Measurements from ENCODE around the gene GNAL. TPM values are rescaled to one million over a fixed set of nuclear protein-coding genes. Genes with fewer than 3 reads are reported as not detected.

Gene GNAL
- total RNA-seq, 2 experiments from 2014 or later: 0.04 to 0.27 TPM

- no peak for DNase-seq
- Mint-ChIP-seq H3K4me1 (no peaks in the 10 kb centered on the region), H3K4me3 (no peak overlapping the region), H3K27ac (no peak overlapping the region), H3K36me3 (ENCODE audit: low read depth) (no peaks in the 10 kb centered on the region), H3K27me3 (peaks cover 2% of the 10 kb centered on the region), H3K9me3 (no peaks in the 10 kb centered on the region)
- ChIA-PET CTCF (no interaction called here), POLR2A (no interaction called here)
Observed at GRCh38 chr18:11792632-11793031, 103.6 kb downstream of the GNAL start.

DNA sequence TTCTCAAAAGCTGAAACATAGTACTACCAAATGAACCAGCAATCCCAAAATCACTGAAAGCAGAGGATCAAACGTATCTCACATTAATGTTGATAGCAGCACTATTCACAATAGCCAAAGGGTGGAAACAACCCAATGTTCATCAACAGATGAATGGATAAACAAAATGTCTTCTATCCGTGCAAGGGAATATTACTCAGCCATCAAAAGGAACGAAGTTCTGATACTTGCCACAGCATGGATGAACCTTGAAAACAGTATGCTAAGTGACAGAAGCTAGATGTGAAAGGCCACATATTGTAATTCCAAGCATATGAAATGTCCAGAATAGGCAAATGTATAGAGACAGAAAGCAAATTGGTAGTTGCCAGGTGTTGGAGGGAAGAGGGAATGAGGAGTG lies 105.1 kb downstream of the GNAL start:
- H3K4me1 Mint-ChIP-seq: no peaks in the 10 kb centered on the region
- H3K4me3 Mint-ChIP-seq: no peak overlapping the region
- H3K36me3 Mint-ChIP-seq (ENCODE audit: low read depth): no peaks in the 10 kb centered on the region
- H3K27ac Mint-ChIP-seq: no peak overlapping the region
- CTCF ChIA-PET: no interaction called here
- no peaks in the 10 kb centered on the region for H3K9me3 Mint-ChIP-seq
- H3K27me3 Mint-ChIP-seq: peaks cover 2% of the 10 kb centered on the region
- DNase-seq: no peak
- POLR2A ChIA-PET: no interaction called here

GRCh38 chr18:11795916-11796315 lies 106.9 kb downstream of the GNAL start:
- Mint-ChIP-seq H3K27me3 (no peaks in the 10 kb centered on the region), H3K27ac (no peak overlapping the region), H3K4me3 (no peak overlapping the region), H3K36me3 (ENCODE audit: low read depth) (no peaks in the 10 kb centered on the region), H3K9me3 (no peaks in the 10 kb centered on the region), H3K4me1 (no peaks in the 10 kb centered on the region)
- no peak for DNase-seq
- CTCF ChIA-PET: interaction anchor here (1.1 kb wide), 1 partner anchor 16 kb away, joined by 8 read pairs; no protein-coding TSS in a partner anchor
- POLR2A ChIA-PET: no interaction called here

- DNase-seq: no peak
- no peak overlapping the region for H3K27ac Mint-ChIP-seq
- H3K9me3 Mint-ChIP-seq: no peaks in the 10 kb centered on the region
- POLR2A ChIA-PET: no interaction called here
- H3K4me1 Mint-ChIP-seq: no peaks in the 10 kb centered on the region
- H3K4me3 Mint-ChIP-seq: no peak overlapping the region
- H3K36me3 Mint-ChIP-seq (ENCODE audit: low read depth): no peaks in the 10 kb centered on the region
- CTCF ChIA-PET: interaction anchor here (0.7 kb wide), 1 partner anchor 37 kb away, joined by 4 read pairs; no protein-coding TSS in a partner anchor
- H3K27me3 Mint-ChIP-seq: no peaks in the 10 kb centered on the region
Observed at GRCh38 chr18:11798271-11798670, 109.2 kb downstream of the GNAL start.

GRCh38 chr18:11799066-11799465 lies 110.0 kb downstream of the GNAL start:
- Mint-ChIP-seq H3K27ac (no peak overlapping the region), H3K4me1 (no peaks in the 10 kb centered on the region), H3K9me3 (no peaks in the 10 kb centered on the region), H3K4me3 (no peak overlapping the region), H3K36me3 (ENCODE audit: low read depth) (no peaks in the 10 kb centered on the region), H3K27me3 (no peaks in the 10 kb centered on the region)
- ChIA-PET POLR2A (no interaction called here), CTCF (no interaction called here)
- no peak for DNase-seq

DNA sequence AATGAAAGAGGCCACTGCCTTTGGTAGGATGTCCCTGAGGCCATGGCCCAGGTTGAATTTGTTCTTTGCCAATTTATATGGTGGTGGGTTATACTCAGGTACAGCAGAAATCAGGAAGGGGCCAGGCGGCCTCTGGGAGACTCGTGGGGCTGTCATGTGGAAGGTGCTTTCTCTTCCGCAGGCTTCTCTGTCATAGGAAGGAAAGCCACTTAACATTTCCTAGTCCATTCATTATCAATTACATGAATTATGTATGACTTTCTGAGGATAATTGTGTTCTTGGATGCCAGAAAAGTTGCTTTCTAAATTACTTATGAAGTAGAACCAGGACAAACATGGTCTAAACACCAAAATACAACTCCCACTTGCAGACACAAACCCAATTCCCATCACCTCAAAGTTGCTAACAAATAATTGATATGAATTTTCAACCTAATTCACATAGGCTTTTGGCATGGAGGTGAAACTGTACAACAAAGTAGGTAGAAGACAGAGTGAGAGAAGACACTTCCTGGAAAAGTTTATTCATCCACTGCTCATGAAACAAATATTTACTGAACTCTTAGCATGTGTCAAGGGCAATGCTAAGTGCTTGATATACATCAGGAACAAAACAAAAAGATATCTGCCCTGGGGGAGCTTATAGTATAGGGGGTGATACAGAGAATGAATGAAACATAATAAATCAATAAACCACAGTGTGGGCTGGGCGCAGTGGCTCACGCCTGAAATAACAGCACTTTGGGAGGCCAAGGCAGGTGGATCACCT lies 111.7 kb downstream of the GNAL start:
- no peaks in the 10 kb centered on the region for H3K4me1 Mint-ChIP-seq

DNA sequence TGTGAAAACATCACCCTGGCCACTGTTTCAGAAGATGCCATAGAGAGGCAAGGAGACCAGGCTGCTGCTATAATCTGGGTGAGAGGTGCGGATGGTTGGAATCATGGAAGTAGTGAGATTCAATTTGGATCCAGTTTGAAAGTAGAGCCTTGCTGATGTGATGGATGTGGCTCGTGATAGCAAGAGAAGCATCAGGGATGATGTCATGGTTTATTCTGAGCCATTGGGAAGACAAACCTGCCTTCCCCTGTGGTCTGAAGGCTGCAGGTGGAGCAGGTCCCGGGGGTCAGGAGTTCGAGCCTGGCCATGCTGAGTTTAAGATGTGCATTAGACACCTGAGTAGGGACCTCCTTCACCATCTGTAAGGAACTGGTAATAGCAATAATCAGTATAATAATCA lies 112.5 kb downstream of the GNAL start:
- Mint-ChIP-seq H3K9me3 (no peaks in the 10 kb centered on the region), H3K4me1 (no peaks in the 10 kb centered on the region), H3K36me3 (ENCODE audit: low read depth) (no peaks in the 10 kb centered on the region), H3K4me3 (no peak overlapping the region), H3K27ac (no peak overlapping the region), H3K27me3 (peaks cover 1% of the 10 kb centered on the region)
- DNase-seq: no peak
- POLR2A ChIA-PET: no interaction called here
- CTCF ChIA-PET: no interaction called here

More for the DNA sequence above, 111.7 kb downstream of the GNAL start:
- no peak overlapping the region for H3K4me3 Mint-ChIP-seq
- H3K36me3 Mint-ChIP-seq (ENCODE audit: low read depth): no peaks in the 10 kb centered on the region
- no peak for DNase-seq
- peaks cover 1% of the 10 kb centered on the region for H3K27me3 Mint-ChIP-seq
- POLR2A ChIA-PET: no interaction called here
- no peak overlapping the region for H3K27ac Mint-ChIP-seq
- H3K9me3 Mint-ChIP-seq: no peaks in the 10 kb centered on the region
- CTCF ChIA-PET: no interaction called here

DNA sequence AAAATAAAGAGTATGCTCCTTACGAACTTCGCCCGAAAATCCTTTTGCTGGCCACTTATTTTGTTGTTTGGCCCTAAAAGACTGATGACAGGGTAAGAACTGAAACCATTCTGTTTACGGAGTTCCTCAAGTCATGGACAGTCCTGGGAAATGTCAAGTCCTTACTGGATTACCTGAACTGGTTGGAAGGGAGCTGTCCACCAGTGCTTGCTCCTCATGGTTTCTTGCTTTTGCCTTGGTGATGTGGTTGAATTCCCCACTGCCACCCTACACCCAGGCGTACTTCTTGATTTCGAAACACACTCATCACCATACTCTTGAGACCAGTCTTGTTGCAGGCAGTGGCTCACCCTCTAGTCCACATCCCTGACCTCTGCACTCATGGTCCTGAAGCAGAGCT lies 113.1 kb downstream of the GNAL start:
- H3K36me3 Mint-ChIP-seq (ENCODE audit: low read depth): no peaks in the 10 kb centered on the region
- H3K27me3 Mint-ChIP-seq: peaks cover 3% of the 10 kb centered on the region
- no peak overlapping the region for H3K4me3 Mint-ChIP-seq
- H3K9me3 Mint-ChIP-seq: no peaks in the 10 kb centered on the region
- CTCF ChIA-PET: no interaction called here
- no peak overlapping the region for H3K27ac Mint-ChIP-seq
- H3K4me1 Mint-ChIP-seq: no peaks in the 10 kb centered on the region
- POLR2A ChIA-PET: no interaction called here
- no peak for DNase-seq

GRCh38 chr18:11802586-11802985 lies 113.5 kb downstream of the GNAL start:
- no peaks in the 10 kb centered on the region for H3K9me3 Mint-ChIP-seq
- no peak overlapping the region for H3K4me3 Mint-ChIP-seq
- ChIA-PET CTCF (no interaction called here), POLR2A (no interaction called here)
- no peak for DNase-seq
- no peaks in the 10 kb centered on the region for H3K4me1 Mint-ChIP-seq
- H3K36me3 Mint-ChIP-seq (ENCODE audit: low read depth): no peaks in the 10 kb centered on the region
- H3K27me3 Mint-ChIP-seq: peaks cover 4% of the 10 kb centered on the region
- H3K27ac Mint-ChIP-seq: no peak overlapping the region

GRCh38 chr18:11807233-11807632 lies 118.2 kb downstream of the GNAL start:
- POLR2A ChIA-PET: no interaction called here
- no peak for DNase-seq
- Mint-ChIP-seq H3K27ac (no peak overlapping the region), H3K4me1 (no peaks in the 10 kb centered on the region), H3K36me3 (ENCODE audit: low read depth) (no peaks in the 10 kb centered on the region), H3K4me3 (no peak overlapping the region), H3K27me3 (peaks cover 4% of the 10 kb centered on the region), H3K9me3 (no peaks in the 10 kb centered on the region)
- CTCF ChIA-PET: interaction anchor here (0.5 kb wide), 1 partner anchor 103 kb away, joined by 3 read pairs; no protein-coding TSS in a partner anchor

DNA sequence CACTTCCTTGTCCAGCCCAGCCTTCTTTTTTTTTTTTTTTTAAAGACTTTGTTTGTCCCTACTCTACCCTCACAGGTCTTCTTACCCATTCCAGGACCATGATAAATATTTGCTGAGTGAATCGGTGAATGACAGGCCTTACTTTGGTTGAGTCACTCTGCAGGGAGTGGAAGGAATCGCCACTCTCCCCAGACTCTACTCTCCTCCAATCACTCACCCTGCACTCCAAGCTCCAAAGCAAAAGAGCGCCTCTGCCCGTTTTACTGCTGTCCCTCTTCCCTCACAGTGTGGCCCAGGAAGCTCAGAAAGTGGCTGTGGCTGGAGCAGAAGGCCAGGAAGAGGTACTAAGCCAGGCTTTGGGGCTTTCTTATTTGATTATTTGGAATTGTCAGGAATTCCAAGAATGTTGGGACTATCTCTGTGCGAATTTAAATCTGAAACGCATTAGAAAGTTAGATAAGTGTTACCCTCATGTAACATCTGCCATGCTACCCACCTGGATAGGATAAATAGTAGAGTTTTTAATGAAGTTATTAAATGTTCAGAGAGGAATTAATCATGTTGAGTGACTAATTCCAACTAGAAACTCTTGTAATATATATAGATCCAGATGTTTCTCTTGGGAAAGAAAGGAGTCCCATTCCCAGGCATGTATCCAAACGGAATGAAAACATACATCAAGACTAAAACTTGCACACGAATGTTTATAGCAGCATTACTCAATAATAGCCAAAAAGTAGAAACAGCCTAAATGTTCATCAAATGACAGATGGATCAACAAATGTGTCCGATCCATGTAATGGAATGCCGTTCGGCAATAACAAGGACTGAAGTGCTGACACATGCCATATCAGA lies 119.2 kb downstream of the GNAL start:
- DNase-seq: no peak
- ChIA-PET CTCF (no interaction called here), POLR2A (no interaction called here)
- Mint-ChIP-seq H3K36me3 (ENCODE audit: low read depth) (no peaks in the 10 kb centered on the region), H3K27ac (no peak overlapping the region), H3K27me3 (peaks cover 4% of the 10 kb centered on the region), H3K4me3 (no peak overlapping the region), H3K9me3 (no peaks in the 10 kb centered on the region), H3K4me1 (no peaks in the 10 kb centered on the region)

DNA sequence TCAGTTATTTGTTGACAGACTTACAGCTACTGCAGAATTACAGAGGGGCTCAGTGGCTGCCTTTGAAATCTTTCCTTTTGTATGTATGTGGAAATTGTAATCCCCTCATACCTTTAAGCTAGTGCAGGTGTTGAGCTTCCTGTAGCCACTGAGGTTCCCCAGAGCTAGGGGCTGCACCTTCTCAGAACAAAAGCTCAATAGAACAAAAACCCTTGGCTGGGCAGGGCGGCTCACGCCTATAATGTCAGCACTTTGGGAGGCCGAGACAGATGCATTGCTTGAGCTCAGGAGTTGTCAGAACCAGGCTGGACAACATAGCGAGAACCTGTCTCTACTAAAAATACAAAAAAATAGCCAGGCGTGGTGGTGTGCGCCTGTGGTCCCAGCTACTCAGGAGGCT lies 120.8 kb downstream of the GNAL start:
- no peak overlapping the region for H3K27ac Mint-ChIP-seq
- H3K27me3 Mint-ChIP-seq: peaks cover 4% of the 10 kb centered on the region
- no peaks in the 10 kb centered on the region for H3K9me3 Mint-ChIP-seq

DNA sequence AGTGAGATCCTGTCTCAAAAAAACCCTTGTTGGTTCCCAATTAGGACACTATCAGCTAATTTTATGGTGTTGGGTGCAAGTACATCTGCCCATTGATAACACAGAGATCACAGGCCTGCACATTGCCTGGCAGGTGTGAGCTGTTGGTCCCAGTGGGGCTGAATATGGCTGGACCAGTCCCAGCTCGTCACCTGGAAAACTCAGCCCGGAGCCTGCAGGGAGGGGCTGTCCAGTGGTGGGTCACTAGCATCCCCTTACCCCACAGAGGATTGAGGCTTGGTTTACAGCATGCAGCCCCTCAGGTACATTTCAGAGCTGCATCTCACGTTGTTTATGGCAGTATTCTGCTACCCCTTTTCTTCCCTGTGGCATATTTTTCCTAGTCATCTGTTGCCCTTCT lies 121.3 kb downstream of the GNAL start:
- H3K4me3 Mint-ChIP-seq: no peak overlapping the region
- H3K36me3 Mint-ChIP-seq (ENCODE audit: low read depth): no peaks in the 10 kb centered on the region
- POLR2A ChIA-PET: no interaction called here
- H3K9me3 Mint-ChIP-seq: no peaks in the 10 kb centered on the region
- no peak overlapping the region for H3K27ac Mint-ChIP-seq
- H3K4me1 Mint-ChIP-seq: no peaks in the 10 kb centered on the region
- H3K27me3 Mint-ChIP-seq: peaks cover 3% of the 10 kb centered on the region
- no peak for DNase-seq
- CTCF ChIA-PET: no interaction called here

More for the DNA sequence above, 120.8 kb downstream of the GNAL start:
- ChIA-PET POLR2A (no interaction called here), CTCF (no interaction called here)
- Mint-ChIP-seq H3K36me3 (ENCODE audit: low read depth) (no peaks in the 10 kb centered on the region), H3K4me1 (no peaks in the 10 kb centered on the region), H3K4me3 (no peak overlapping the region)
- DNase-seq: no peak

Data from activated CD4-positive, alpha-beta T cell treated with anti-CD3 and anti-CD28 coated beads, Interleukin-2, amount 10 ng/mL, durations not matched to agents 7 days and 5 days (primary cell).